Fibroblast of pulmonary artery (primary cell): ENCODE data around the gene AGRN.

Experiments used
- DNase-seq: peaks from one replicate; pipeline ENCODE4 v3.0.0-alpha.2; 2010; ENCODE audit warnings: low read depth
- H3K4me3 ChIP-seq: replicated peaks from 2 replicates; pipeline ENCODE4 v1.5.1; 2011; ENCODE audit warnings: low read depth, mild to moderate bottlenecking, control low read depth, low read length, moderate library complexity
- TF ChIP-seq, protein P1 (sequence below): IDR thresholded peaks from 2 replicates; pipeline ENCODE4 v1.5.1; 2011; ENCODE audit warnings: mild to moderate bottlenecking, control low read depth, low read length, inconsistent platforms; ENCODE audit errors: missing control alignments

Gene AGRN

DNA sequence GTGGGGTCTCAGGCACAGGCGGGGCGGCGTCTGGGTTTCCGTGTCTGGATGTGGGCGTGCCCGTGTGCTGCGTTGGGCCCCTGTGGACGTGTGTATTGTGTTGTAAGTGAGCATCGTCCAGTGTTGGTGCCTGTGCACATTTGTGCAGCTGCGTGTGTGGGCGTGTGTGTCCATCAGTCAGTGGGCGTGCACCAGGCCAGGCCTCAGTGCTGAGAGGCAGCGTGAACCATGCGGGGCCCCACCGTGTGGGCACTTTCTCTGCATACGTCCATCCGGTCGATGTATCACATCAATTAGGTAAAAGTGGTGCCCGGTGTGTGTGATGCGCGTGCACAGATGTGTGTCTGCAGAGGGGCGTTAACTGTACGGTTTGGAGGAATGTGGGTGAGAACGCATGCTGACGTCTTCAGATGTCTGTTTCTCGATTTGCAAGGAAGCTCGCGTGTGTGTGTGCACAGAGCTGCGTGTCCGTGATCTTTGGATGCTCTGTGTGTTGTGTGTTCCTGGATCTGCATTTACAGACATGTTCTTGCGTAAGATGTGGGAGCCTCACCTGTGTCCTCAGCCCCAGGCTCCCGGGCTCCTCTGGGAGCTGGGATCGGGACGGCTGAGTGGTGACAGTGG, 24.6 kb downstream of the AGRN start:
- DNase-seq: no peak
- TF ChIP-seq, protein P1, sequence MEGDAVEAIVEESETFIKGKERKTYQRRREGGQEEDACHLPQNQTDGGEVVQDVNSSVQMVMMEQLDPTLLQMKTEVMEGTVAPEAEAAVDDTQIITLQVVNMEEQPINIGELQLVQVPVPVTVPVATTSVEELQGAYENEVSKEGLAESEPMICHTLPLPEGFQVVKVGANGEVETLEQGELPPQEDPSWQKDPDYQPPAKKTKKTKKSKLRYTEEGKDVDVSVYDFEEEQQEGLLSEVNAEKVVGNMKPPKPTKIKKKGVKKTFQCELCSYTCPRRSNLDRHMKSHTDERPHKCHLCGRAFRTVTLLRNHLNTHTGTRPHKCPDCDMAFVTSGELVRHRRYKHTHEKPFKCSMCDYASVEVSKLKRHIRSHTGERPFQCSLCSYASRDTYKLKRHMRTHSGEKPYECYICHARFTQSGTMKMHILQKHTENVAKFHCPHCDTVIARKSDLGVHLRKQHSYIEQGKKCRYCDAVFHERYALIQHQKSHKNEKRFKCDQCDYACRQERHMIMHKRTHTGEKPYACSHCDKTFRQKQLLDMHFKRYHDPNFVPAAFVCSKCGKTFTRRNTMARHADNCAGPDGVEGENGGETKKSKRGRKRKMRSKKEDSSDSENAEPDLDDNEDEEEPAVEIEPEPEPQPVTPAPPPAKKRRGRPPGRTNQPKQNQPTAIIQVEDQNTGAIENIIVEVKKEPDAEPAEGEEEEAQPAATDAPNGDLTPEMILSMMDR: no peak
- no peak overlapping the region for H3K4me3 ChIP-seq

DNA sequence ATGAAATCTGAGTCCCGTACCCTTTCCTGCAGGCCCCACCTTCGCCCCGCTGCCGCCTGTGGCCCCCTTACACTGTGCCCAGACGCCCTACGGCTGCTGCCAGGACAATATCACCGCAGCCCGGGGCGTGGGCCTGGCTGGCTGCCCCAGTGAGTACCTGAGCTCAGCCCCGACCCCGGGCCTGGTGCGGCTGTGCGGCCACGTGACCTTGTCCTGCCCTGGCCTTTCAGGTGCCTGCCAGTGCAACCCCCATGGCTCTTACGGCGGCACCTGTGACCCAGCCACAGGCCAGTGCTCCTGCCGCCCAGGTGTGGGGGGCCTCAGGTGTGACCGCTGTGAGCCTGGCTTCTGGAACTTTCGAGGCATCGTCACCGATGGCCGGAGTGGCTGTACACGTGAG, 25.2 kb downstream of the AGRN start:
- TF ChIP-seq, protein P1: no peak
- H3K4me3 ChIP-seq: no peak overlapping the region
- no peak for DNase-seq

DNA sequence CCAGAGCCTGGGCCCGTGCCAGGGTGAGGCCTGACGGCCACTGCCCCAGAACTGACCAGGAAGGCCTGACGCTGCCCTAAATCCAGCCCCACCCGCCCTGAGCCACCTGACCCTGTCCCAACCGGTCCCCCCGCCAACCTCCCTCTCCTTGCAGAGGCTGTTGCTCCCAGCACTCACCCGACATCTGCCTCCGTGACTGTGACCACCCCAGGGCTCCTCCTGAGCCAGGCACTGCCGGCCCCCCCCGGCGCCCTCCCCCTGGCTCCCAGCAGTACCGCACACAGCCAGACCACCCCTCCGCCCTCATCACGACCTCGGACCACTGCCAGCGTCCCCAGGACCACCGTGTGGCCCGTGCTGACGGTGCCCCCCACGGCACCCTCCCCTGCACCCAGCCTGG, 26.3 kb downstream of the AGRN start:
- H3K4me3 ChIP-seq: no peak overlapping the region
- no peak for DNase-seq
- TF ChIP-seq, protein P1: no peak

DNA sequence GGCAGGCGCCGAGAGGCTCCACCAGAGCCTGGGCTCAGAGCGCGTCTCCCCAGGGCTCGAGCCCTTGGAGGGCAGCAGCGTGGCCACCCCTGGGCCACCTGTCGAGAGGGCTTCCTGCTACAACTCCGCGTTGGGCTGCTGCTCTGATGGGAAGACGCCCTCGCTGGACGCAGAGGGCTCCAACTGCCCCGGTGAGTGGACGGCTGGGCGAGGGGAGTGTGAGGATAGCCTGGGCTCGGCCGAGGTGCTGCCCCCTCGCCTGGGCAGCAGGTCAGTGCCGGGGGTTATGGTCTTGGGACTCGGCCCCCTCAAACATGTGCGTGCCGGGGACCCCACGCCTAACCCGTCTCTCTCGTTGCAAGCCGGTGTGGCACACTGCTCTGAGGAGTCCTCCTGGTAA, 26.8 kb downstream of the AGRN start:
- H3K4me3 ChIP-seq: no peak overlapping the region
- TF ChIP-seq, protein P1: no peak
- DNase-seq: no peak

DNA sequence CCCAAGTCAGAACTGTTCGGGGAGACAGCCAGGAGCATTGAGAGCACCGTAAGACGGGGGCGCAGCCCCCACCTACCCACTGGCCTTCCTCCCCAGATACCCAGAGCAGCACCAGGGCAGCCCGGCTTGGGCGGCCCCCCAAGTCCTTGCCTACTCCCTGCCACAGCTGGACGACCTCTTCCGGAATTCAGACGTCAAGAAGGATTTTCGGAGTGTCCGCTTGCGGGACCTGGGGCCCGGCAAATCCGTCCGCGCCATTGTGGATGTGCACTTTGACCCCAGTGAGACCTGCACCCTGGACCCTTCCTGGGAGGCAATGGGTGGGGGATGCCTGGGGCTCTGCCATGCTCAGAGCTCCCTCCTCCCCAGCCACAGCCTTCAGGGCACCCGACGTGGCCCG, 27.5 kb downstream of the AGRN start:
- H3K4me3 ChIP-seq: no peak overlapping the region
- DNase-seq: no peak
- TF ChIP-seq, protein P1: no peak

DNA sequence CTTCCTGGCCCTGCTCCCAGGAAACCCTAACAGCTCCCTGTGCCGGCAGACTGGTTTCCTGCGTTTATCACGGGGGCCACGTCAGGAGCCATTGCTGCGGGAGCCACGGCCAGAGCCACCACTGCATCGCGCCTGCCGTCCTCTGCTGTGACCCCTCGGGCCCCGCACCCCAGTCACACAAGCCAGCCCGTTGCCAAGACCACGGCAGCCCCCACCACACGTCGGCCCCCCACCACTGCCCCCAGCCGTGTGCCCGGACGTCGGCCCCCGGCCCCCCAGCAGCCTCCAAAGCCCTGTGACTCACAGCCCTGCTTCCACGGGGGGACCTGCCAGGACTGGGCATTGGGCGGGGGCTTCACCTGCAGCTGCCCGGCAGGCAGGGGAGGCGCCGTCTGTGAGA, 28.0 kb downstream of the AGRN start:
- H3K4me3 ChIP-seq: no peak overlapping the region
- TF ChIP-seq, protein P1: no peak
- no peak for DNase-seq

DNA sequence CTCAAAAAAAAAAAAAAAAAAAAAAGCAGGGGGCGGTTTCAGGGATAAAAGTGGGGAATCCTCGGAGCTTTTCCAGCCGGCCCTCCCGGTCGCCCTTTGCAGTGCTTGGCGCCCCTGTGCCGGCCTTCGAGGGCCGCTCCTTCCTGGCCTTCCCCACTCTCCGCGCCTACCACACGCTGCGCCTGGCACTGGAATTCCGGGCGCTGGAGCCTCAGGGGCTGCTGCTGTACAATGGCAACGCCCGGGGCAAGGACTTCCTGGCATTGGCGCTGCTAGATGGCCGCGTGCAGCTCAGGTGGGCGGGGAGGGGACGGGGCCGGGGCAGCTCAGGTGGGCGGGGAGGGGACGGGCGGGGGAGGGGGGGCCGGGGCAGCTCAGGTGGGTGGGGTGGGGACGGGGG, 28.8 kb downstream of the AGRN start:
- H3K4me3 ChIP-seq: no peak overlapping the region
- DNase-seq: no peak
- TF ChIP-seq, protein P1: no peak
